GM19238 (cell line): Measurements from ENCODE around the gene CATSPER3.

Experiments
- DNase-seq: peaks from one replicate; pipeline ENCODE4 v3.0.0; 2011; ENCODE audit warnings: low spot score; ENCODE audit not compliant: insufficient read length

The CATSPER3 gene

GRCh38 chr5:135029477-135030122 is 61.9 kb downstream of the CATSPER3 start:
- no peak for DNase-seq

GRCh38 chr5:135030123-135030955 is 62.6 kb downstream of the CATSPER3 start:
- DNase-seq: no peak

GRCh38 chr5:135030956-135031812 is 63.5 kb downstream of the CATSPER3 start:
- DNase-seq: no peak

GRCh38 chr5:135031813-135032694 is 64.3 kb downstream of the CATSPER3 start:
- no peak for DNase-seq

- no peak for DNase-seq
Observed at GRCh38 chr5:135032695-135032998, 64.9 kb downstream of the CATSPER3 start.

GRCh38 chr5:135032999-135033861 is 65.5 kb downstream of the CATSPER3 start:
- DNase-seq: no peak

- DNase-seq: no peak
Observed at GRCh38 chr5:135033901-135034235, 66.2 kb downstream of the CATSPER3 start, which contains the start of gene PITX1. TSS of gene PITX1 (minus strand) at chr5:135034228. CDS start at chr5:135033881, 347 bp downstream.

GRCh38 chr5:135034236-135034962 is 66.7 kb downstream of the CATSPER3 start:
- DNase-seq: no peak

- DNase-seq: no peak
Observed at GRCh38 chr5:135034963-135035677, 67.4 kb downstream of the CATSPER3 start.

GRCh38 chr5:135035678-135036030 is 67.9 kb downstream of the CATSPER3 start:
- no peak for DNase-seq

GRCh38 chr5:135036405-135036804 is 68.7 kb downstream of the CATSPER3 start:
- DNase-seq: no peak

- no peak for DNase-seq
Observed at GRCh38 chr5:135037519-135038204, 70.0 kb downstream of the CATSPER3 start.

GRCh38 chr5:135038205-135038812 is 70.6 kb downstream of the CATSPER3 start:
- no peak for DNase-seq

- no peak for DNase-seq
Observed at GRCh38 chr5:135038813-135039270, 71.1 kb downstream of the CATSPER3 start.

GRCh38 chr5:135039271-135040033 is 71.7 kb downstream of the CATSPER3 start:
- no peak for DNase-seq

- DNase-seq: no peak
Observed at GRCh38 chr5:135040034-135040332, 72.3 kb downstream of the CATSPER3 start.
